ENCODE data around the gene ZNF280A.

The ZNF280A gene, protein sequence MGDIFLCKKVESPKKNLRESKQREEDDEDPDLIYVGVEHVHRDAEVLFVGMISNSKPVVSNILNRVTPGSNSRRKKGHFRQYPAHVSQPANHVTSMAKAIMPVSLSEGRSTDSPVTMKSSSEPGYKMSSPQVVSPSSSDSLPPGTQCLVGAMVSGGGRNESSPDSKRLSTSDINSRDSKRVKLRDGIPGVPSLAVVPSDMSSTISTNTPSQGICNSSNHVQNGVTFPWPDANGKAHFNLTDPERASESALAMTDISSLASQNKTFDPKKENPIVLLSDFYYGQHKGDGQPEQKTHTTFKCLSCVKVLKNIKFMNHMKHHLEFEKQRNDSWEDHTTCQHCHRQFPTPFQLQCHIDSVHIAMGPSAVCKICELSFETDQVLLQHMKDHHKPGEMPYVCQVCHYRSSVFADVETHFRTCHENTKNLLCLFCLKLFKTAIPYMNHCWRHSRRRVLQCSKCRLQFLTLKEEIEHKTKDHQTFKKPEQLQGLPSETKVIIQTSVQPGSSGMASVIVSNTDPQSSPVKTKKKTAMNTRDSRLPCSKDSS

GRCh38 chr22:22520020-22520656 is at the start of gene ZNF280A:
Gene ZNF280A, minus strand, starts transcription at chr22:22520270. Its CDS starts 4,640 bp downstream, at chr22:22515630.
- no peak for DNase-seq (ENCODE audit: low read depth)

- no peak for DNase-seq (ENCODE audit: low read depth)
Observed at GRCh38 chr22:22569218-22569617, 49.1 kb upstream of the ZNF280A start.

DNA sequence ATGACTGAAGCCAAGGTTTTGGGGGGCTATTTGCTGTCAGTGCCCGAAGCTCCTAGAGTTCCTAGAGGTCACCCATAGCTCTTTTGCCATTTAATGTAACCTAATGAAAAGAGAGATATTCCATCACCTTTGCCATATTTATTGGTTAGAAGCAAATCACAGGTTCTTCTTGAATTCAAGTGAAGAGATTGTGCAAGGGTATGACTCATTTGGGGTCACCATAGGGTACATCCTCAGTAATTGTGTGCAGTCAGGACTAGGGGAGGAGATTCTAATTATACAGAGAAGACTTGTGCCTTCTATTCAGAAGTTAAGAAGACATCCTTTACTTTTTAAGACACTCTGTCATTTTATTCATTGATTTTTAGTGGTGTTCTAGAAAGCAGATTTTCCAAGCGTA is 45.9 kb upstream of the ZNF280A start:
- no peak for DNase-seq (ENCODE audit: low read depth)

GRCh38 chr22:22558972-22559603 is 39.0 kb upstream of the ZNF280A start, which contains the start of gene PRAME:
Gene PRAME, minus strand, starts transcription at chr22:22559265. Its CDS starts 2,433 bp downstream, at chr22:22556832.
- peak; percentile 95 for DNase-seq (ENCODE audit: low read depth)

GRCh38 chr22:22558071-22558971 is 38.3 kb upstream of the ZNF280A start:
- DNase-seq (ENCODE audit: low read depth), result peak; percentile 66

DNA sequence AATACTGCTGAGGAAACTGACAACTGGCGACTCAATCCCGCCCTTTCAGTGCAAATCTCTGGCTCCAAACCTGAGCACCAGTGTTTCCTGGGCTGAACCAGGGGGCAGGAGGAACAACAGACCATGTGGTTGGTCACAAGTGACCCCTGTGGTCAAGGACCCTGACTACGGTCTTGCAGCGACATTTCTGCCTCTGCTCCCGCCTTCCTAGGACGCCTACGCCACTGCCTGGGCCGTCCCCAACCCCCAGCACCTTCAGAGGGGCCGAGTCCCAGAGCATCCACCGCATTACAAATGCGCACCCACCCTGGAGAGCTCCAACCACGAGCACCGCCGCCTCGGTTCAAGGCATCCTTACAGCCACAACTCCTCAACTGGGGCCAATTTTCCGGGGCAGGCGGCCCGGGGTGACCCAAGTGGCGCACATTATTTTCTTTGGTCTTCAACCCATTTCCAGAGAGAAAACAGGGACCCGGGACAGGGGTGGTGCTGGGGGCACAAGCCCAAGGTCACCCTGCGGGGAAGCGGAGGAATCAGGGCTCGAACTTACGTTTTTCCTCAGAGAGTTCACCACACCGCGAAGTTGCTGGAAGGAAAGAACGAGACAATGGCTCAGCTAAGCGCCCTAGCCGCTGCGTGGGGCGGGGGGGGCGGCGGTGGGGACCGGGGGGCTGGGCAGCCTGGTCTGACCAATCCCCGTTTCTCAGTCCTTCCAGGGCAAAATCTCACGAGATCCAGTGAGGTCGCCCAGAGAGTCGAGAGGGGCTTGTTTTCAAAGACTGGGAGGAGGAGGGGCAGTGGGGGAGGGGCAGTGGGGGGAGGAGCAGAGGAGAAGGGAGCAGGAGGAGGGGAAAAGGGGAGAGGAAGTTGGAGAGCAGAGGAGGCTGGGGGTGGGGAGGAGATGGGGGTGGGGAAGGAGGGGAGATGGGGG is 37.2 kb upstream of the ZNF280A start:
- DNase-seq (ENCODE audit: low read depth), result peak; percentile 91

DNA sequence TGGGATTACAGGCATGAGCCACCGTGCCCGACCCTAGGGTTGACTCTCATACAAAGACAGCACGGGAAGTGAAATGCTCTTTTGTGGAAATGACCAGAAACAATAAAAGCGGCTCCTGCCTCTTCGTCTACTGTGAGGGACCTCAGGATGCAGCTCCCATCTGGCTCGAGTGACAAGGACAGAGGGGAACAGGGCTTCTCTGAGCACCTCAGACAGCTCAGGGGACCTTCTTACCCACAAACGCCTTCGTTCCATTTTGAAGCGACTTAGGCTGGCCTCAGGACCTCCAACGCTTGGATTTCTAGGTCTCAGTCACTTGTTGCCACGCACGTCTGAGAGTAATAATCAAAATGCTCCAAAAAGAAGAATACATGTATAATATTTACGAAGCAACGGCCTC is 36.5 kb upstream of the ZNF280A start:
- DNase-seq (ENCODE audit: low read depth), result no peak

DNA sequence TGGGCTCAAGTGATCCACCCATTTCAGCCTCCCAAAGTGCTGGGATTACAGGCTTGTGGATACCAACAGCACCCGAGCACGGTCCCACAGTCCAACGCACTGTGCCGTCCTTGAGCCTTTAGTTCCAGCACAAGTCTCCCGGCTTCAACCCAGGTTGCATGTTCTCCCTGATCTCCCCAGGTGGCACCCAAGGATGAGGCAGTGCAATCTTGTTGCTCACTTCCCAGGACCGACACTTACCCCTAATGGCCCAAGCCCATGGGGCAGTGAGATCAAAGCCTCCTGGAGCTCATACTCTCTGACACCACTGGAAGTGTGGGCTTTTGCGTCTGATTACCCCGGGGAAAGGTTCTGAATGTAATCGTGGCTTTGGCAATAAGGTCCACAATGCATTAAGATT is 35.5 kb upstream of the ZNF280A start:
- DNase-seq (ENCODE audit: low read depth), result no peak

DNA sequence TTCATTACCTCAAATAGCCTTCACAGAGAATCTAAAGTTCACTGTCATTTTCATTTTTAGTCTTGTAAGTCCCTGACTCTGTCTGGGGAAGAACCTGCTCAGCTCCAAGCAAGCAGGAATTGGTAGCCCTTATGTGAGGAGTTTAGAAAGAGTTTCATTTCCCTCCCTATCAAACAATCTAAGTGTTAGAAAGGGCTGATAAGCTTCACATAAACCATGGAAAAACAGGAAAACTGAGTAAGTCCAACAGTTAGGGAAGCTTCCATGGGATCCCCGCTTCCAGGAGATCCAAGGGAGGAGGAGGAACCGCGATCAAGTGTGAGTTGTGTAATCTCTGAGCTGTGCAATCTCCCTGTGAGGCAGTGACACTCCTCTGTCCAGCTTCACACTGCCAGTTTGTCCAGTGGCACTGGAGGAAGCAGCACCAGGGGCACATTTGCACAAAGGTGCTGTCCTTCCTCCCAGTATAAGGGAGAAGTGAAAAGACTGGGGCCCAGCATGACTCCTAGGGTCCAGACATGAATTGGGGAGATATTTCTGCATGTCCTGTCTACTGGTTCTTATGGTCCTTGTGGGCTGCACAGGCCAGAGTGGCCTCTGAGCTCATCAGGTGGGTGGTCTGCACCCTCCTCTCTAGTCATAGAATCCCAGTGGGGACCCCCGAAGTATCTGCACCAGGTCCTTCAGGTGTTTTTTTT is 34.7 kb upstream of the ZNF280A start:
- DNase-seq (ENCODE audit: low read depth), result no peak

GRCh38 chr22:22553735-22554586 is 33.9 kb upstream of the ZNF280A start:
- DNase-seq (ENCODE audit: low read depth), result no peak

DNA sequence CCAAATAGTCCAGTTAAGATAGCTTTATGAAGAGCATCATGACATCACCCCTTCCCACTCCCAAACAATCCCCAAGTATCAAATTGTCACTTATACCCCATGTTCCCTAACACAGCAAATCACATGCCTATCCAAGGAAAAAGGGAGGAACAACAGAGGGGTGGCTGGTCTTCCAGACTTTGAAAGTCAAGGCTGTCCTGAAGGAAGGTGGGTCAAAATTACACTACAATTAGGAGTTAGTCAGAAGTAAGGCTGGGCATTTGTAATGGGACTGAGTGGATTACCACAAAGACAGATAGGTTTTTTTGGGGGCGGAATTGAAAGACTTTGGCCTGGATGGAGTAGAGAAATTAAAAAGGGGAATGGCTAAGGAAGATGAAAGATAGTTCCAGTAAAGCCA is 33.1 kb upstream of the ZNF280A start:
- no peak for DNase-seq (ENCODE audit: low read depth)

GRCh38 chr22:22552630-22553029 is 32.6 kb upstream of the ZNF280A start:
- no peak for DNase-seq (ENCODE audit: low read depth)

DNA sequence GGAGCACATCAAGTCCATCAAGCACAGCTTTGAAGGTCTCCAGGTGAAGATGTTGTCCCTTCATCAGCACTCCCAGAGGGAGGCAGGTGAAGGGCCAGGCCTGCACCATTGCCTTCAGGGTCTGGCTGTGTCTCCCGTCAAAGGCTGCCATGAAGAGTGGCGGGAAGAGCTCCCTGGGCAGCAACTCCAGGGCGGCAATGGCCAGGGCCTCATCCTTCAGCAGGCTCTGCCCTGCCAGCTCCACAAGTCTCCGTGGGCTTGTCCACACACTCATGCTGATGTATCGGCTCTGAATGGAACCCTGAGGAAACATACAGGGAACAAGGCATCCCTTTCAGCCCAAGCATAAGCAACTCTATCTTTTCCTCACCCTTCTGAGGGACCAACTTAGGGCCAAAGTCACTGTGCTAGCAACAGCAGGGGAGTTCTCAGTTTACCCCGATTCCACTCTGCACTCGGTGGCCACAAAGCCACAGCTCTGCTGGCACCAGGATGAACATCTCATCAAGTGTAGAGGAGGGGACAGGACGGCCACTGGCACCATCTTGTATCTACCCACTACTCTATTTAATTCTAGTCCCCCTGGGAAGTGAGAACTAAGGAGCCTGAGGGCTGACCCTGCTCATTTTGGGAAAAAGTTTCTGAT is 30.8 kb upstream of the ZNF280A start:
- DNase-seq (ENCODE audit: low read depth), result no peak

DNA sequence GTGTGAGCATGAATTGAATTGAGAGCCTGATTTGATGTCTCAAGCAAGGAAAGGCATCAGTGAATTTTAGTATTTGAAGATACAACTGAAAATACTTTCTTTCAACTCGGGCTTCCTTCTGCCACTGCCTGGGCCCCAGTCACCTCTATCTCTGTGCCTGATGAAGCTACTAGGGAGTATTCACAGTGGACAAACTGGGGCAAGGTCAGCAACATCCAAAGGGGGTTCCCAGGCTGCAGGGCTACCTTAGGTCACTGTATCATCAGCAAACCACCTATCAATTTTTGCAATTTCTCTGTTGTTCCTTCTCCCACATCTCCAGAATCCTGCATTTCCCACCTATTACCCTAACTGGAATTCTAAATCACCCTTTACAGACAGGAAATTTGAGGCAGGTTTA is 28.8 kb upstream of the ZNF280A start:
- no peak for DNase-seq (ENCODE audit: low read depth)

DNA sequence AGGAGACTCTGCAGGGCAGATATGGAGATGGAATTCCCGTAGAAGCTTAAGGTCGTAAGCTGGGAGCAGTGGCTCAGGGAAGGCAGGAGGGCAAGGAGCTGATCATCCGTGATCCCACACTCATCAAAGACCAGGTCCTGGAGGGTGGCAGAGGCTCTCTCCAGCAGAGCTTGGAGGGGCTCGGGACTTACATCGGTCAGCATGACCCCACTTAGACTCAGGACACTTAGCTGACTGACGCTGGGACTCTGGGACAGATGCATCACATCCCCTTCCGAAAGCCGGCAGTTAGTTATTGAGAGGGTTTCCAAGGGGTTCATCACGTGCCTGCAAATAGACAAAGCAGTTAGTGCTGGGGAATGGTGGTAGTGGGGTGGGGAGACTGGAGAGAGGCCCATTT is 28.2 kb upstream of the ZNF280A start:
- DNase-seq (ENCODE audit: low read depth), result no peak

DNA sequence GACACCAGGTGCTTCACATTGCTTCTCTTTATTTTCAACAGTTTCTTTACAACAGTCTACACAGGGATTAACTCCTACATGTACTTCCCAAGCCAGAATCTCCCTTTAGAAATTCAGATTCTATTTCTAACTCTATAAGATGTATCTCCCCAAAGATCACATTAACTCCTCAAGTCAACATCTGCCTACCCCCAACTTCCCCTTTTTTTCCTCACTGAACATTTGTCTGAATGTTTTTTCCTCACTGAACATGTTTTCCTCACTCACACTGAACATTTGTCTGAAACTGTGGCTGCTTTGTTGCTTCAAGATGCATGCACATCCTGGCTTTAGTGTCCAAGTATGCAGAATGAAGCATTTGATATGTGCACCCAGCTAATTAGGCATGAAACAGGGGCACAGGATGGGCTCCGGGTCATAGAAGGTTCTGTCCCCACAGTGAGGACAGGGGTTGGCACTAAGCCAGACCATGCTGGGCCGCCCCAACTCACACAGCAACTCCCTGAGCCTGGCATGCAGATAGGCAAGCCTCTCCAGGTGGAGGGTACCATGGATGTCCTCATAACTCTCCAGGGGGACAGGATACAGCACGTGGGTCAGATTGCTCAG is 27.7 kb upstream of the ZNF280A start:
- DNase-seq (ENCODE audit: low read depth), result no peak

DNA sequence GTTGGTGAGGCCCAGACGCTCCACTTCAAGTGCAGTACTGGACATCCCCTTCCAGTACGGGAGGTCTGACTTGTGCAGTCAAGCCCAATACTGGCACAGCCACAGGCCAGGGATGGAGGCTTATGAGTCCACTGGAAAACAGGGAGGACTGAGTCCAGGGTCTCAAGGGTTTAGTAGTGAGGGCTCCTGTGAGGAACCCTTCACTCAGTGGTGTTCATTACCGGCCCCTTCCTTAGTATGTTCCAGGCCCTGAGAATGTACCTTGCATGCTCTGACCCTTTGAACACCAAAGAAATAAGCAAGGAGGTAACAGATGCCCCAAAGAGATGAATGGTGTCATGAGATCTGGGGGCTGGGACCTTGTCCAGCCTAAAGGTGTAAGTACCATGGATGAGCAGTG is 27.2 kb upstream of the ZNF280A start:
- DNase-seq (ENCODE audit: low read depth), result no peak

DNA sequence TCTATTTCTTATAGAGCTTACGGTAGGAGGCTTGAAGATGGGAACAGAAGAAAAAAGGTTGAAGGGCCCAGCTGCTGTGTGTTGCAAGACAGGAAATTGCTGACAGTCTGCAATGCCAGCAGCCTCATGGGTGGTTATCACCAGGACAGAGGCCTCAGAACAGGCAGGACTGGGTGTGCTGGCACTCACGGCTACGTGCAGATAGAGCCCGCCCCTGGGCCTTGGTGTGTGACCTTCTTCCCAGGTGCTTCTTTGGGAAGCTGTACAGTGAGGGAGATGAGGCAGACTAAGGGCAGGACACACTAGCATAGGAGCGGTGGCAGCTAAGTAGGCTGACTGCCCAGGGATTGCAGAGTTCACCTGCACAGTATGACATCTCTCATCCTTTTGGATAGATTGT is 26.4 kb upstream of the ZNF280A start:
- no peak for DNase-seq (ENCODE audit: low read depth)
